Endometrial microvascular endothelial cells (primary cell): Measurements from ENCODE around the gene LRFN2. TPM values are rescaled to one million over a fixed set of nuclear protein-coding genes. Genes with fewer than 3 reads are reported as not detected.

Source experiments
- in situ Hi-C: cut with HindIII; loops from 2 replicates; pipeline ENCODE4 v1.10.0; 2017; ENCODE audit warnings: low sequenced_read_pairs, low pct_unique_long_range_greater_than_20kb; ENCODE audit errors: inconsistent ontology term
- total RNA-seq: library from RNA; depleted of rRNA; stranded (reverse); fragments of >200 nt; gene quantifications from one replicate; pipeline ENCODE4 v1.2.3, GENCODE V29; 2015; ENCODE audit errors: inconsistent ontology term

LRFN2 gene
- total RNA-seq, 1 donor from 2014 or later, result not detected

- in situ Hi-C loops, result no loop called here
Measured at GRCh38 chr6:40457261-40457660, 129.9 kb downstream of the LRFN2 start.

- in situ Hi-C loops, result no loop called here
Measured at GRCh38 chr6:40456390-40457013, 130.7 kb downstream of the LRFN2 start.

GRCh38 chr6:40455686-40456389 lies 131.3 kb downstream of the LRFN2 start:
- in situ Hi-C loops, result no loop called here

GRCh38 chr6:40450483-40450882 lies 136.7 kb downstream of the LRFN2 start:
- in situ Hi-C loops, result no loop called here

- in situ Hi-C loops, result no loop called here
Measured at GRCh38 chr6:40444811-40445210, 142.4 kb downstream of the LRFN2 start.

GRCh38 chr6:40444312-40444711 lies 142.9 kb downstream of the LRFN2 start:
- in situ Hi-C loops, result no loop called here

- in situ Hi-C loops, result no loop called here
Measured at GRCh38 chr6:40443842-40444241, 143.3 kb downstream of the LRFN2 start.

GRCh38 chr6:40442591-40442990 lies 144.6 kb downstream of the LRFN2 start:
- in situ Hi-C loops, result no loop called here

GRCh38 chr6:40441150-40441549 lies 146.0 kb downstream of the LRFN2 start:
- in situ Hi-C loops, result no loop called here

- in situ Hi-C loops, result no loop called here
Measured at GRCh38 chr6:40440053-40440452, 147.1 kb downstream of the LRFN2 start.

- in situ Hi-C loops, result no loop called here
Measured at GRCh38 chr6:40439026-40439800, 148.0 kb downstream of the LRFN2 start.

- in situ Hi-C loops, result no loop called here
Measured at GRCh38 chr6:40438246-40438887, 148.8 kb downstream of the LRFN2 start.

GRCh38 chr6:40437631-40438030 lies 149.5 kb downstream of the LRFN2 start:
- in situ Hi-C loops, result no loop called here

- in situ Hi-C loops, result no loop called here
Measured at GRCh38 chr6:40436685-40437604, 150.2 kb downstream of the LRFN2 start.

GRCh38 chr6:40432982-40433381 lies 154.2 kb downstream of the LRFN2 start:
- in situ Hi-C loops, result no loop called here

GRCh38 chr6:40431706-40432105 lies 155.5 kb downstream of the LRFN2 start:
- in situ Hi-C loops, result no loop called here

GRCh38 chr6:40427196-40427595 lies 160.0 kb downstream of the LRFN2 start:
- in situ Hi-C loops, result no loop called here

- in situ Hi-C loops, result no loop called here
Measured at GRCh38 chr6:40426346-40427066, 160.7 kb downstream of the LRFN2 start.
